GM21737 (cell line): ENCODE data around the gene NUDT15.
"Not testable (repeated sequence)": the region's sequence is repeated elsewhere in the genome, so short reads cannot be mapped to it uniquely, and the experiment has no call there.

Source experiments
- ATAC-seq: cut with Tn5 transposase; IDR thresholded peaks from one replicate; pipeline ENCODE4 v1.9.1; 2021; ENCODE audit warnings: mild to moderate bottlenecking, moderate library complexity; ENCODE audit not compliant: unreplicated experiment

Gene NUDT15

GRCh38 chr13:48042894-48043293, 5.4 kb downstream of the NUDT15 start:
- ATAC-seq, result no peak

- no peak for ATAC-seq
These were observed 6.4 kb downstream of the NUDT15 start for GRCh38 chr13:48043789-48044503.

- no peak for ATAC-seq
These were observed 13.0 kb downstream of the NUDT15 start for GRCh38 chr13:48050550-48050949.

GRCh38 chr13:48054601-48055000, 17.1 kb downstream of the NUDT15 start:
- ATAC-seq, result no peak

GRCh38 chr13:48055712-48056111, 18.2 kb downstream of the NUDT15 start:
- ATAC-seq, result no peak

GRCh38 chr13:48058536-48058935, 21.0 kb downstream of the NUDT15 start:
- not testable (repeated sequence) for ATAC-seq

GRCh38 chr13:48059951-48060350, 22.4 kb downstream of the NUDT15 start:
- not testable (repeated sequence) for ATAC-seq

GRCh38 chr13:48066310-48066989, 28.9 kb downstream of the NUDT15 start:
- ATAC-seq, result no peak

GRCh38 chr13:48068036-48068435, 30.5 kb downstream of the NUDT15 start:
- ATAC-seq, result no peak

- ATAC-seq, result no peak
These were observed 31.4 kb downstream of the NUDT15 start for GRCh38 chr13:48068952-48069351.

- ATAC-seq, result no peak
These were observed 32.0 kb downstream of the NUDT15 start for GRCh38 chr13:48069573-48069972.

GRCh38 chr13:48070942-48071341, 33.4 kb downstream of the NUDT15 start:
- no peak for ATAC-seq

GRCh38 chr13:48072304-48072703, 34.8 kb downstream of the NUDT15 start:
- no peak for ATAC-seq

- ATAC-seq, result no peak
These were observed 35.3 kb downstream of the NUDT15 start for GRCh38 chr13:48072787-48073186.

- ATAC-seq, result no peak
These were observed 36.5 kb downstream of the NUDT15 start for GRCh38 chr13:48074006-48074405.

- ATAC-seq, result peak; percentile 97
These were observed 40.7 kb downstream of the NUDT15 start for GRCh38 chr13:48078251-48078656.

- no peak for ATAC-seq
These were observed 44.2 kb downstream of the NUDT15 start for GRCh38 chr13:48081739-48082138.

- no peak for ATAC-seq
These were observed 48.7 kb downstream of the NUDT15 start for GRCh38 chr13:48086272-48086671.

- ATAC-seq, result no peak
These were observed 56.1 kb downstream of the NUDT15 start for GRCh38 chr13:48093588-48093987.

GRCh38 chr13:48094404-48094780, 56.9 kb downstream of the NUDT15 start:
- peak; percentile 6 for ATAC-seq

- peak; percentile 96 for ATAC-seq
These were observed 57.4 kb downstream of the NUDT15 start, which contains the start of gene MED4 for GRCh38 chr13:48094781-48095502. MED4 (minus strand) TSS chr13:48095104; CDS start chr13:48095078, 26 bp downstream.

GRCh38 chr13:48096670-48097069, 59.1 kb downstream of the NUDT15 start:
- ATAC-seq, result no peak
